BJ (cell line): ENCODE results near the gene EEF1AKMT2. TPM values are rescaled to one million over a fixed set of nuclear protein-coding genes. Genes with fewer than 3 reads are reported as not detected.
A peak's percentile ranks its signal among the peaks of the same experiment; 100 is the strongest.
"Not testable (repeated sequence)": the region's sequence is repeated elsewhere in the genome, so short reads cannot be mapped to it uniquely, and the experiment has no call there.

Source experiments
- CTCF ChIA-PET: fragments of 350-600 bp; formaldehyde crosslinking; extraction: SDS; loops from one replicate; lab custom pipeline; 2021; ENCODE audit warnings: antibody characterized with exemption, inconsistent platforms; lab: Yijun Ruan, JAX
- POLR2A ChIA-PET: fragments of 300-600 bp; sonication (Branson Sonifier 250); formaldehyde crosslinking; extraction: SDS; loops from one replicate; lab custom pipeline; 2021; ENCODE audit warnings: antibody characterized with exemption; lab: Charles Lee
- DNase-seq: peaks from one replicate; pipeline ENCODE4 v3.0.0-alpha.2; 2011; ENCODE audit warnings: low read depth
- H3K27me3 ChIP-seq: 2 replicates; pipeline ENCODE4 v1.6.0; 2011; ENCODE audit warnings: low read length; ENCODE audit not compliant: control insufficient read depth, insufficient read depth
- H3K36me3 ChIP-seq: 2 replicates; pipeline ENCODE4 v1.5.1; 2011; ENCODE audit warnings: low read length; ENCODE audit not compliant: control insufficient read depth, insufficient read depth
- H3K4me3 ChIP-seq: 2 replicates; pipeline ENCODE4 v1.5.1; 2011; ENCODE audit warnings: low read depth, mild to moderate bottlenecking, control low read depth, low read length
- CTCF ChIP-seq: IDR thresholded peaks from 2 replicates; pipeline ENCODE4 v1.5.1; 2011; ENCODE audit warnings: low read depth, mild to moderate bottlenecking, control low read depth, inconsistent platforms, low read length, moderate library complexity; ENCODE audit not compliant: insufficient read depth
- polyA plus RNA-seq: library from polyadenylated mRNA; depleted of rRNA; stranded (reverse); fragments of >200 nt; gene quantifications from 2 replicates; pipeline ENCODE4 v1.2.3, GENCODE V29; 2011

The EEF1AKMT2 gene
- polyA plus RNA-seq, 1 experiment = 8.0 TPM

GRCh38 chr10:124829447-124830115, 37.9 kb upstream of the EEF1AKMT2 start:
- Histone ChIP-seq H3K36me3 (peaks cover 14% of the 10 kb centered on the region), H3K4me3 (no peak overlapping the region), H3K27me3 (no peaks in the 10 kb centered on the region)
- POLR2A ChIA-PET = no interaction called here
- CTCF ChIA-PET = interaction anchor here (0.6 to 1.4 kb wide), 4 partner anchors 14 to 182 kb away, joined by 3 to 5 read pairs (median 3); no protein-coding TSS in a partner anchor
- DNase-seq = no peak
- no peak for TF ChIP-seq CTCF

- peaks cover 12% of the 10 kb centered on the region for H3K36me3 ChIP-seq
- ChIA-PET POLR2A (interaction anchor here (0.7 kb wide), 1 partner anchor 297 kb away, joined by 24 read pairs; no protein-coding TSS in a partner anchor), CTCF (interaction anchor here (0.7 to 3.1 kb wide), 7 partner anchors 11 to 298 kb away, joined by 3 to 10 read pairs (median 6); partner anchors contain the start of gene EEF1AKMT2)
- H3K27me3 ChIP-seq = no peaks in the 10 kb centered on the region
- DNase-seq = no peak
- H3K4me3 ChIP-seq = no peak overlapping the region
- peak; percentile 55 for TF ChIP-seq CTCF
Measured at GRCh38 chr10:124827474-124827873, 35.8 kb upstream of the EEF1AKMT2 start.

- TF ChIP-seq CTCF = no peak
- no peaks in the 10 kb centered on the region for H3K27me3 ChIP-seq
- peaks cover 12% of the 10 kb centered on the region for H3K36me3 ChIP-seq
- POLR2A ChIA-PET = no interaction called here
- no peak for DNase-seq
- no peak overlapping the region for H3K4me3 ChIP-seq
- CTCF ChIA-PET = interaction anchor here (1.3 to 3.1 kb wide), 5 partner anchors 11 to 296 kb away, joined by 3 to 10 read pairs (median 6); no protein-coding TSS in a partner anchor
Measured at GRCh38 chr10:124826262-124826661, 34.6 kb upstream of the EEF1AKMT2 start.

- POLR2A ChIA-PET = no interaction called here
- no peaks in the 10 kb centered on the region for H3K27me3 ChIP-seq
- TF ChIP-seq CTCF = no peak
- CTCF ChIA-PET = interaction anchor here (1.7 to 3.1 kb wide), 2 partner anchors 10 to 12 kb away, joined by 6 to 10 read pairs; no protein-coding TSS in a partner anchor
- H3K4me3 ChIP-seq = no peak overlapping the region
- peaks cover 12% of the 10 kb centered on the region for H3K36me3 ChIP-seq
- no peak for DNase-seq
Measured at GRCh38 chr10:124825702-124826101, 34.0 kb upstream of the EEF1AKMT2 start.

- DNase-seq, H3K27me3 ChIP-seq, POLR2A ChIA-PET, H3K4me3 ChIP-seq: not testable (repeated sequence)
- H3K36me3 ChIP-seq = peaks cover 11% of the 10 kb centered on the region
- CTCF ChIA-PET = interaction anchor here (0.9 to 1.1 kb wide), 2 partner anchors 10 to 26 kb away, joined by 3 read pairs; no protein-coding TSS in a partner anchor
Measured at GRCh38 chr10:124824932-124825331, 33.2 kb upstream of the EEF1AKMT2 start.
